Epithelial cell of proximal tubule (primary cell): Measurements from ENCODE around the gene SNRNP200. TPM values are rescaled to one million over a fixed set of nuclear protein-coding genes. Genes with fewer than 3 reads are reported as not detected.

ENCODE experiments used
- DNase-seq: peaks from one replicate; pipeline ENCODE4 v3.0.0-alpha.2; 2011; ENCODE audit warnings: low read depth
- H3K4me3 ChIP-seq: 2 replicates; pipeline ENCODE4 v1.5.1; 2011; ENCODE audit warnings: low read depth, mild to moderate bottlenecking, low read length
- CTCF ChIP-seq: conservative IDR thresholded peaks from 2 replicates; pipeline ENCODE4 v1.5.1; 2012; ENCODE audit warnings: low read depth, mild to moderate bottlenecking, low read length
- total RNA-seq: library from RNA; depleted of rRNA; stranded (reverse); fragments of >200 nt; gene quantifications from 2 replicates; pipeline ENCODE4 v1.2.3, GENCODE V29; 2015

The SNRNP200 gene
- total RNA-seq, 1 donor from 2014 or later, result 77.2 TPM

- DNase-seq, result no peak
- TF ChIP-seq CTCF, result no peak
These were observed 80.3 kb downstream of the SNRNP200 start for GRCh38 chr2:96225016-96225533.

More at GRCh38 chr2:96225016-96225533, 80.3 kb downstream of the SNRNP200 start:
- H3K4me3 ChIP-seq, result no peak overlapping the region

Other genes starting within 250 kb of the SNRNP200 start
- 0.23 and 0.29 TPM in 2 replicates for gene ADRA2B, start 189.0 kb downstream of the SNRNP200 start, total RNA-seq
- gene ASTL, start 167.0 kb downstream of the SNRNP200 start, total RNA-seq, result not detected in 2 replicates
- 4.4 and 5.4 TPM in 2 replicates for gene DUSP2, start 160.1 kb downstream of the SNRNP200 start, total RNA-seq
- gene STARD7, start 96.7 kb downstream of the SNRNP200 start, total RNA-seq, result 99.2 and 143 TPM in 2 replicates
- 21.3 and 25.9 TPM in 2 replicates for gene TMEM127, start 39.5 kb downstream of the SNRNP200 start, total RNA-seq
- gene CIAO1, start 39.3 kb downstream of the SNRNP200 start, total RNA-seq, result 110 and 155 TPM in 2 replicates
- 7.7 and 10.3 TPM in 2 replicates for gene ITPRIPL1, start 19.8 kb upstream of the SNRNP200 start, total RNA-seq
- gene NCAPH, start 30.2 kb upstream of the SNRNP200 start, total RNA-seq, result 45.2 and 58.7 TPM in 2 replicates
- gene NEURL3, start 199.8 kb upstream of the SNRNP200 start, total RNA-seq, result 1.0 and 8.6 TPM in 2 replicates
- 19.9 and 20.8 TPM in 2 replicates for gene ARID5A, start 231.2 kb upstream of the SNRNP200 start, total RNA-seq